ENCODE data around the gene USH1C. TPM values are rescaled to one million over a fixed set of nuclear protein-coding genes. Genes with fewer than 3 reads are reported as not detected.

Gene USH1C
- total and polyA plus RNA-seq, 2 experiments from 2014 or later, result not detected

DNA sequence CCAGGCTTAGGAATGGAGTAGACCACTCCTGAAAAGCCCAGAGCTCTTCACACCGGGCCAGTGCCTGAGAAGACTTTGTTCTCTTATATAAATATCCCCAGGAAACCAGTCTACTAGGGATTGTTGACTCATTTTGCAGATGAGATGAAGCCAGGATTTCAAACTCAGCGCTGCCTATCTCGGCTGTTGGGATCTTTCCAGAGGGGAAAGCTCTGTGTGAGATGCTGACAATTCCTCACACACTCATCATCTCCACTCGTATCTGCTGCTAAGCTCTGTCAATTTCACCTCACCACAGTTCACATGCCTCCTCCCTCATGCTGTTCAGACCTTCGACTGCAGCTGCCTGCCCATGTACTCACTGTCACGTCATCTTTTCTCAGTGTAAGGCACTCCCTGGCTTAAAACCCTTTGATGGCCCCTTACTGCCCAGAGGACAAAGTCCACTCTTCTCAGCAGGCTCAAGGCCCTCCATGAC lies 12.5 kb downstream of the USH1C start:
- H3K27ac ChIP-seq, result no peak overlapping the region
- peaks cover 25% of the 10 kb centered on the region for H3K27me3 ChIP-seq (replicated peaks; ENCODE audit: insufficient read depth)
- H4K20me1 ChIP-seq (ENCODE audit: insufficient read depth), result no peaks in the 10 kb centered on the region
- WGBS, 2 experiments (ENCODE audit: low coverage in 1 of 2, low lambda C conversion rate in 2 of 2, missing lambda C conversion rate in 2 of 2), result 3 to 10% methylated on average over 6 of the region's 6 CpGs
- no peak overlapping the region for H3K4me3 ChIP-seq
- no peaks in the 10 kb centered on the region for H3F3A ChIP-seq (ENCODE audit: insufficient read depth)
- H3K79me2 ChIP-seq (ENCODE audit: insufficient read depth), result no peaks in the 10 kb centered on the region
- in situ Hi-C loops (cut with MboI), result no loop called here
- H3K9ac ChIP-seq, result no peak overlapping the region
- H3K9me2 ChIP-seq (ENCODE audit: insufficient read depth), result no peaks in the 10 kb centered on the region
- TF ChIP-seq EZH2phosphoT487 (IDR thresholded peaks at IDR 0.05; ENCODE audit: insufficient read depth, low read depth), result no peak
- no peak for TF ChIP-seq EZH2 (IDR thresholded peaks at IDR 0.05; ENCODE audit: insufficient read depth, poor library complexity, severe bottlenecking)
- no peaks in the 10 kb centered on the region for H3K9me3 ChIP-seq (ENCODE audit: low read depth)
- H3K36me3 ChIP-seq (ENCODE audit: low read depth), result no peaks in the 10 kb centered on the region
- no peak overlapping the region for H3K4me2 ChIP-seq (ENCODE audit: unreplicated experiment)
- DNase-seq, result peak; percentile 61
- H3K4me1 ChIP-seq (ENCODE audit: insufficient read depth), result no peaks in the 10 kb centered on the region
- no peak overlapping the region for H2AFZ ChIP-seq

DNA sequence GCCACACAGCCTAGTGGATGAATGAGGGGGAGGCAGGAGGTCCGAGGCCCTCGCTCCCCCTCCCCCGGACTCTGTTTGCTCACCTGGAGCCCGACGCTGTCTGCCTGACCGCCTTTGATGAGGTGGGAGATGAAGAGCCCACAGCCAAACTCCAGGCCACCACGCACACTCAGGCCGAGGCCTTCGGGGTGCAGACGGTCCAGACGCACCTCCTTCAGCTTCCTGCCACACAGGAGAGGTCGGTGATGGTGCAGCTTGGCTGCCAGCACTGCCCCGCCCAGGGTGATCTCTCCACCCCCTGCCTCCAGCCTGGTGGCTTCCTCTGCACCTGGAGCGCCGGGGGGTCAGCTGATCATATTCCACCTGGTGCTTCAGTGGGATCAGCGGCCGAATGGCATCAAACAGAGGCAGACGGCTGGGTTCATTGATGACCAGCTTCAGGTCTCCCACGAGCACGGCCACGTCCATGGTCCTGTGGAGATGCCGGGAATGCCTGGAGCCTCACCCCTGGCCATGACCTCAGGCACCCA lies 13.1 kb downstream of the USH1C start:
- in situ Hi-C loops (cut with MboI), result no loop called here
- no peak for TF ChIP-seq EZH2 (IDR thresholded peaks at IDR 0.05; ENCODE audit: insufficient read depth, poor library complexity, severe bottlenecking)
- no peak for TF ChIP-seq EZH2phosphoT487 (IDR thresholded peaks at IDR 0.05; ENCODE audit: insufficient read depth, low read depth)

DNA sequence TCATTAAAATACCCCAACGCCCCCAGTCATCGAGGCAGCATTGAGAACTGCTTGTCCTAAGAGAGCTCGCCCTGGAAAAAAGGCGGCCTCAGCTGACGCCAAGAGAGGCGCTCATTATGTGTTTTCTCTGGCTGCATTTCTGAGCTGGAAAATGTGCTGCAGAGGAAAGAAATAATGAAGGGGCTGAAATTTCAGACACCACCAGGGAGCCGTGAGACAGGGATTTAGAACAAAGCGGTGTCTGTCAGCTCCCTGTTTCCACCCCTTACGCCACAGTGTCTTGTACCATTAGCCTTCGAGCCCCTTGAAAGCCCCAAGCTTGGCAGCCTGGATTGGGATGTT lies 14.4 kb downstream of the USH1C start:
- Histone ChIP-seq H3K36me3 (ENCODE audit: low read depth) (no peaks in the 10 kb centered on the region), H2AFZ (no peak overlapping the region), H3K9me2 (ENCODE audit: insufficient read depth) (no peaks in the 10 kb centered on the region), H3K4me3 (no peak overlapping the region), H3K4me2 (ENCODE audit: unreplicated experiment) (no peak overlapping the region), H3K27ac (no peak overlapping the region), H3K4me1 (ENCODE audit: insufficient read depth) (no peaks in the 10 kb centered on the region), H3K9me3 (ENCODE audit: low read depth) (no peaks in the 10 kb centered on the region), H3K79me2 (ENCODE audit: insufficient read depth) (no peaks in the 10 kb centered on the region), H3F3A (ENCODE audit: insufficient read depth) (no peaks in the 10 kb centered on the region), H3K9ac (no peak overlapping the region), H4K20me1 (ENCODE audit: insufficient read depth) (no peaks in the 10 kb centered on the region), H3K27me3 (replicated peaks; ENCODE audit: insufficient read depth) (peaks cover 23% of the 10 kb centered on the region)
- WGBS, 2 experiments (ENCODE audit: low coverage in 1 of 2, low lambda C conversion rate in 2 of 2, missing lambda C conversion rate in 2 of 2), result 61% methylated on average over 10 of the region's 10 CpGs
- TF ChIP-seq EZH2phosphoT487 (IDR thresholded peaks at IDR 0.05; ENCODE audit: insufficient read depth, low read depth) (no peak), EZH2 (IDR thresholded peaks at IDR 0.05; ENCODE audit: insufficient read depth, poor library complexity, severe bottlenecking) (no peak)
- in situ Hi-C loops (cut with MboI), result loop anchor here (10.0 kb wide), 1 partner anchor 295 kb away; no protein-coding TSS in a partner anchor
- DNase-seq, result no peak

More for the DNA sequence above, 13.1 kb downstream of the USH1C start:
- no peaks in the 10 kb centered on the region for H3K9me2 ChIP-seq (ENCODE audit: insufficient read depth)
- H3K4me2 ChIP-seq (ENCODE audit: unreplicated experiment), result no peak overlapping the region
- no peaks in the 10 kb centered on the region for H3K4me1 ChIP-seq (ENCODE audit: insufficient read depth)
- no peak overlapping the region for H2AFZ ChIP-seq
- peaks cover 23% of the 10 kb centered on the region for H3K27me3 ChIP-seq (replicated peaks; ENCODE audit: insufficient read depth)
- H3K36me3 ChIP-seq (ENCODE audit: low read depth), result no peaks in the 10 kb centered on the region
- no peaks in the 10 kb centered on the region for H4K20me1 ChIP-seq (ENCODE audit: insufficient read depth)
- H3K9ac ChIP-seq, result no peak overlapping the region
- WGBS, 2 experiments (ENCODE audit: low coverage in 1 of 2, low lambda C conversion rate in 2 of 2, missing lambda C conversion rate in 2 of 2), result 70 to 73% methylated on average over 22 of the region's 22 CpGs
- no peak for DNase-seq
- no peak overlapping the region for H3K4me3 ChIP-seq
- no peaks in the 10 kb centered on the region for H3K79me2 ChIP-seq (ENCODE audit: insufficient read depth)
- H3K9me3 ChIP-seq (ENCODE audit: low read depth), result no peaks in the 10 kb centered on the region
- H3K27ac ChIP-seq, result no peak overlapping the region
- no peaks in the 10 kb centered on the region for H3F3A ChIP-seq (ENCODE audit: insufficient read depth)

DNA sequence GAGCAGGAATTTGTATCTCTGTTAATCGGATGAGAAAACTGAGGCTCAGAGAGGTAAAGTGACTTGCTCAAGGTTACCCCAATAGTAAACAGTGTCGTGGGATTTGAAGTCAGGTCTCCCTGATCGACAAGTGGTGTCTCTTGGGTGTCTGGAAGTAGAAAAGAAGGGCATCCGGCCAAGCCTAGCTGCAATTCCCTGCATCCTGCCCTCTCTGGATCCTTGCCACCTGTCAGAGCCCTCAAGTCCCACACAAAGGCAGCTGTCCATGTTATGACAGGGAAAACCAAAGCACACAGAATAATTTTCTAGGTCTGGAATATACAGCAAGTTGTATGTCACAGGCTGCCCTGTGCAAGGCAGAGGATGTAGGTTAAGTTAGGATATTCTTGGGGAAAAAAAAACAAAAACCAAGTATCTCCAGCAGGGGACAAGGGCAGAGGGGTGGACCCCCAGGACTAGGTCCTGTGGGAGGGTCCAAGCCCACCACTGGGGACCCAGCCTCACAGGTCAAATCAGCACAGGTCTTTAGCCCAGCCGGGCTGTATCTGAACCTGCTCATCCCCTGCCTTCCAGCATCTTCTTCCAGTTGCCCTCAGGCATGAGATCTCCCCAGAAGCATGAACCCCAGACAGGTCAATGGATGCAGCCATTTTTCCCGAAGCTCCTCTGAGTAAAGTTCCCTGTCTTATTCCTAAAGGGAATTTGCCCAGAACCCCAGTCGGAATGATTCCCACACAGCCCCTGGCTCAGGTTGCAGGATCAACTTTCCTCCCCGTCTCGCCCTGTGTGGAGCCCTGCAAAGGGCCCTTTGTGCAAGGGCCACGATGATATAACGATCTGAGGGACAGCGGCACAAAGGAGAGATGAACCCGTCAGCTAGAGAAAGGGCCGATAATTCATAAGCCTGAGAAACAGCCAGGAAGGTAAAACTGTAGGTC lies 15.0 kb downstream of the USH1C start:
- H3K9me3 ChIP-seq (ENCODE audit: low read depth), result no peaks in the 10 kb centered on the region
- no peak overlapping the region for H3K27ac ChIP-seq
- H3K36me3 ChIP-seq (ENCODE audit: low read depth), result no peaks in the 10 kb centered on the region
- in situ Hi-C loops (cut with MboI), result loop anchor here (10.0 kb wide), 1 partner anchor 294 kb away; no protein-coding TSS in a partner anchor
- DNase-seq, result no peak
- H4K20me1 ChIP-seq (ENCODE audit: insufficient read depth), result no peaks in the 10 kb centered on the region
- H3K9ac ChIP-seq, result no peak overlapping the region
- H3K79me2 ChIP-seq (ENCODE audit: insufficient read depth), result no peaks in the 10 kb centered on the region
- 43 to 46% methylated on average over 14 of the region's 14 CpGs for WGBS, 2 experiments (ENCODE audit: low coverage in 1 of 2, low lambda C conversion rate in 2 of 2, missing lambda C conversion rate in 2 of 2)
- H3K27me3 ChIP-seq (replicated peaks; ENCODE audit: insufficient read depth), result peaks cover 25% of the 10 kb centered on the region
- no peaks in the 10 kb centered on the region for H3K4me1 ChIP-seq (ENCODE audit: insufficient read depth)
- TF ChIP-seq EZH2 (IDR thresholded peaks at IDR 0.05; ENCODE audit: insufficient read depth, poor library complexity, severe bottlenecking) (no peak), EZH2phosphoT487 (IDR thresholded peaks at IDR 0.05; ENCODE audit: insufficient read depth, low read depth) (no peak)
- no peak overlapping the region for H2AFZ ChIP-seq
- no peaks in the 10 kb centered on the region for H3F3A ChIP-seq (ENCODE audit: insufficient read depth)
- no peak overlapping the region for H3K4me2 ChIP-seq (ENCODE audit: unreplicated experiment)
- H3K4me3 ChIP-seq, result no peak overlapping the region
- no peaks in the 10 kb centered on the region for H3K9me2 ChIP-seq (ENCODE audit: insufficient read depth)
